ENCODE data around the gene NEGR1.

- TF ChIP-seq CTCF (IDR thresholded peaks at IDR 0.05) (no peak), POLR2AphosphoS5 (IDR thresholded peaks at IDR 0.05) (no peak), EP300 (IDR thresholded peaks at IDR 0.05) (no peak)
Observed at GRCh38 chr1:72284084-72284347, 1.7 kb upstream of the NEGR1 start.
